Measurements from ENCODE around the gene NDUFAF2.

GRCh38 chr5:61098251-61098995 lies 153.4 kb downstream of the NDUFAF2 start:
- TF ChIP-seq POLR2A (IDR thresholded peaks at IDR 0.05) (no peak), POLR2AphosphoS5 (IDR thresholded peaks at IDR 0.05) (no peak)
- TF ChIP-seq, protein P1, sequence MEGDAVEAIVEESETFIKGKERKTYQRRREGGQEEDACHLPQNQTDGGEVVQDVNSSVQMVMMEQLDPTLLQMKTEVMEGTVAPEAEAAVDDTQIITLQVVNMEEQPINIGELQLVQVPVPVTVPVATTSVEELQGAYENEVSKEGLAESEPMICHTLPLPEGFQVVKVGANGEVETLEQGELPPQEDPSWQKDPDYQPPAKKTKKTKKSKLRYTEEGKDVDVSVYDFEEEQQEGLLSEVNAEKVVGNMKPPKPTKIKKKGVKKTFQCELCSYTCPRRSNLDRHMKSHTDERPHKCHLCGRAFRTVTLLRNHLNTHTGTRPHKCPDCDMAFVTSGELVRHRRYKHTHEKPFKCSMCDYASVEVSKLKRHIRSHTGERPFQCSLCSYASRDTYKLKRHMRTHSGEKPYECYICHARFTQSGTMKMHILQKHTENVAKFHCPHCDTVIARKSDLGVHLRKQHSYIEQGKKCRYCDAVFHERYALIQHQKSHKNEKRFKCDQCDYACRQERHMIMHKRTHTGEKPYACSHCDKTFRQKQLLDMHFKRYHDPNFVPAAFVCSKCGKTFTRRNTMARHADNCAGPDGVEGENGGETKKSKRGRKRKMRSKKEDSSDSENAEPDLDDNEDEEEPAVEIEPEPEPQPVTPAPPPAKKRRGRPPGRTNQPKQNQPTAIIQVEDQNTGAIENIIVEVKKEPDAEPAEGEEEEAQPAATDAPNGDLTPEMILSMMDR (IDR thresholded peaks at IDR 0.05): no peak

Measured in gastroesophageal sphincter (tissue), 3 donors.